Measurements from ENCODE around the gene DPY19L1.
"Not testable (repeated sequence)": the region's sequence is repeated elsewhere in the genome, so short reads cannot be mapped to it uniquely, and the experiment has no call there.

Gene DPY19L1

DNA sequence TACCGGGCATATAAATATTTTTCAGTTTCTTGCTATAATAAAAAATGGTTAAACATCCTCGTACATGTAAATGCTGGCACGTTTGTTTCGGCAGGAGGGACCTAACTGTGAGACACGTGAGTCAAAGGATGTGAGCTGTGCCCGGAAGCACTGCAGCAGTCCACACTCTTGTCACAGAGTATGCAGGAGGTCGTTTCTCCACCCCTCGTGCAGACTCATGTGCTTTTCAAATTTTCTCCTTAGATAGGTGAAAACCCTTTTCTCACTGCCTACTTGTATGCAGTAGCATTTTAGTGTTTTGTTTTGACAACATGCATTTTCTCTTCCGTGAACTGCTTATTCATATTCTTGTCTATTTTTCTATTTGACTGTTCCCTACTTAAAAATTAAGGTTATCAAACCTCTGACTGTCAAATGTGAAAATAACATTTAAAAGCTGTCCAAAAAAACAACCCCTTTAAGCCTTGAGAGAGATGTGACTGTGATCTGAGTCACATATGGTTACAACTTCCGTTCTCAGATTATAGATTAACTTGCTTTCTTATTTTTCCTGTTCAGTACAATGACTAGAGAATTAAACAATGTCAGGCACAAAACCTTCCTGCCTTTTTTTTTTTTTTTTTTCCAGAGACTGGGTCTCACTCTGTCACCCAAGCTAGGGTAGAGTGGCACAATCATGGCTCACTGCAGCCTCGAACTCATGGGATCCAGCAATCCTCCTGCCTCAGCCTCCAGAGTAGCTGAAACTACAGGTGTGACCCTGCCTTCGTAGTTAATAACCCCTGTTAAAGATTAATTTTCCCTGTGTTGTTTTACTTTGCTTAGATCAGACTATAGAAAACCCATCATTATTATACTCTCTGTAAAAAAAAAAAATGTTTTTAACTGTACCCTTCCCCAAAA, 45.1 kb downstream of the DPY19L1 start:
- TF ChIP-seq EZH2phosphoT487 (IDR thresholded peaks at IDR 0.05; ENCODE audit: borderline replicate concordance, low read length) (no peak), CTCF (IDR thresholded peaks at IDR 0.05; ENCODE audit: low read depth, low read length, poor library complexity, severe bottlenecking) (no peak)
- H3K4me1 ChIP-seq (ENCODE audit: control insufficient read depth, low read length), result no peaks in the 10 kb centered on the region
- no peak overlapping the region for H3K27ac ChIP-seq (ENCODE audit: low read depth, low read length)
- H3K9me3 ChIP-seq (ENCODE audit: control insufficient read depth, insufficient read depth, low read length), result no peaks in the 10 kb centered on the region
- no peak overlapping the region for H3K4me2 ChIP-seq (ENCODE audit: low read length)
- H3K9me2 ChIP-seq (replicated peaks; ENCODE audit: control insufficient read depth, low read length), result no peaks in the 10 kb centered on the region
- H4K20me1 ChIP-seq (ENCODE audit: control insufficient read depth, insufficient read depth, low read depth, low read length), result no peaks in the 10 kb centered on the region
- no peaks in the 10 kb centered on the region for H3F3A ChIP-seq (ENCODE audit: control insufficient read depth, insufficient read depth)
- no peaks in the 10 kb centered on the region for H3K36me3 ChIP-seq (ENCODE audit: control insufficient read depth, low read length)
- no peak overlapping the region for H3K4me3 ChIP-seq (ENCODE audit: low read length)
- H3K27me3 ChIP-seq (ENCODE audit: control insufficient read depth, low read length), result no peaks in the 10 kb centered on the region
- H3K79me2 ChIP-seq (ENCODE audit: control insufficient read depth, low read length), result no peaks in the 10 kb centered on the region

- H3K27me3 ChIP-seq (ENCODE audit: control insufficient read depth, low read length); H3K4me3 ChIP-seq (ENCODE audit: low read length); H3K4me2 ChIP-seq (ENCODE audit: low read length); H3K9me3 ChIP-seq (ENCODE audit: control insufficient read depth, insufficient read depth, low read length); H3K27ac ChIP-seq (ENCODE audit: low read depth, low read length); H3F3A ChIP-seq (ENCODE audit: control insufficient read depth, insufficient read depth); H3K4me1 ChIP-seq (ENCODE audit: control insufficient read depth, low read length); H3K79me2 ChIP-seq (ENCODE audit: control insufficient read depth, low read length); H4K20me1 ChIP-seq (ENCODE audit: control insufficient read depth, insufficient read depth, low read depth, low read length); H3K36me3 ChIP-seq (ENCODE audit: control insufficient read depth, low read length); H3K9me2 ChIP-seq (replicated peaks; ENCODE audit: control insufficient read depth, low read length): not testable (repeated sequence)
These were observed 48.7 kb downstream of the DPY19L1 start for GRCh38 chr7:34988442-34989125.

GRCh38 chr7:34985155-34985554, 52.1 kb downstream of the DPY19L1 start:
- not testable (repeated sequence) for H3K4me3 ChIP-seq (ENCODE audit: low read length); H3K4me2 ChIP-seq (ENCODE audit: low read length); H3K27ac ChIP-seq (ENCODE audit: low read depth, low read length); H3K36me3 ChIP-seq (ENCODE audit: control insufficient read depth, low read length); H3F3A ChIP-seq (ENCODE audit: control insufficient read depth, insufficient read depth); H3K27me3 ChIP-seq (ENCODE audit: control insufficient read depth, low read length); H3K4me1 ChIP-seq (ENCODE audit: control insufficient read depth, low read length); H3K79me2 ChIP-seq (ENCODE audit: control insufficient read depth, low read length); H4K20me1 ChIP-seq (ENCODE audit: control insufficient read depth, insufficient read depth, low read depth, low read length); H3K9me3 ChIP-seq (ENCODE audit: control insufficient read depth, insufficient read depth, low read length); H3K9me2 ChIP-seq (replicated peaks; ENCODE audit: control insufficient read depth, low read length)

GRCh38 chr7:34984140-34984539, 53.1 kb downstream of the DPY19L1 start:
- not testable (repeated sequence) for H3K9me2 ChIP-seq (replicated peaks; ENCODE audit: control insufficient read depth, low read length); H3K4me1 ChIP-seq (ENCODE audit: control insufficient read depth, low read length); H3K4me3 ChIP-seq (ENCODE audit: low read length); H3F3A ChIP-seq (ENCODE audit: control insufficient read depth, insufficient read depth); H3K27ac ChIP-seq (ENCODE audit: low read depth, low read length); H3K36me3 ChIP-seq (ENCODE audit: control insufficient read depth, low read length); H3K27me3 ChIP-seq (ENCODE audit: control insufficient read depth, low read length); H3K79me2 ChIP-seq (ENCODE audit: control insufficient read depth, low read length); H4K20me1 ChIP-seq (ENCODE audit: control insufficient read depth, insufficient read depth, low read depth, low read length); H3K4me2 ChIP-seq (ENCODE audit: low read length); H3K9me3 ChIP-seq (ENCODE audit: control insufficient read depth, insufficient read depth, low read length)
